Globus pallidus (tissue), 1 donor: ENCODE measurements around the gene TCF25.

Source experiments
- DNase-seq: peaks from one replicate; pipeline ENCODE4 v3.0.0-alpha.2; 2015; ENCODE audit warnings: low spot score

The TCF25 gene

DNA sequence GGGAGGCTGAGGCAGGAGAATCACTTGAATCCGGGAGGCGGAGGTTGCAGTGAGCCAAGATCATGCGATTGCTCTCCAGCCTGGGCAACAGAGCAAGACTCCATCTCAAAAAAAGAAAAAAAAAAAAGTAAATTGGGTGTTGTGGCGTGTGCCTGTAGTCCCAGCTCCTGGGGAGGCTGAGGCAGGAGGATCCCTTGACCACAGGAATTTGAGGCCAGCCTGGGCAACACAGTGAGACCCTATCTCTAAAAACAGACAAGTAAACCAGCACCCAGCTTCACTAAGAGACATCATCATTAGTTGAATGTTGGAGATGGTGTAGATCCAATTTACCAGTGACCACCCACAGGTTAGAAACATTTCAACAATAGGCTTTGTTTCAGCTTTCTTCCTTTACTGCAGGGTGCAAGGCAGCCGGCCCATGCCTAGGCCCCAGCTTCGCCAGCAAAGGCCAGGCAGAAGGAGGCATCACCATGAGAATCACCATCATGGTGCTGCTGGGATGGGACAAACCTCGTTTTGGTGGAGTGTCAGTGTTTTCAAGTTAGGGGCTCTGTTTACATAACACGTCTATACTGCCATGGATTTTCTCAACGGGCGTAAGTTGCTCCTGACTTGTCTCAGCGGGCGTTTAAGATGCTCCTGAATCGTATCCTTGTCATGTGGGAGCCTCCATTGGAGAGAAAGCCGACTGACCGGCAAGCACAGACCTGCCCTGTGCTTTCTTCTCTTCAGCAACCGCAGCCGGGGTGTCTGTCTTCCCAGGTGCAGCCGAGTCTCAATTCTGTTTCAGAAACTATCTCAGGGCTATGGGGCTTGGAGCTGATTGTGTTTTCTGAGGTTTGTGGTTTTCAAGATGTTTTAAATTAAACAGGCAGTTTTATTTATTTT is 7.3 kb downstream of the TCF25 start:
- no peak for DNase-seq

DNA sequence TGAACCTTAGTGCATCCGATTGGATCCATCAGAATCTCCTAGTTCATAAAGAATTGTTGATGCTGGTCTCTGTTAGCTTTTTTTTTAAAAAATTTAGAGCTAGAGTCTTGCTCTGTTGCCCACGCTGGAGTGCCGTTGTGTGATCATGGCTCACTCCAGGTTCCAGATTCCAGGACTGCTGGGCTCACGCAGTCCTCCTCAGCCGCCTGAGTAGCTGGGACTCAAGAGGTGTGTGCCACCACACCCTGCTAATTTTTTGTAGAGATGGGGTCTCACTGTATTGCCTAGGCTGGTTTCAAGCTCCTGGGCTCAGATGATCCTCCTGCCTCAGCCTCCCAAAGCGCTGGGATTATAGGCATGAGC is 8.0 kb downstream of the TCF25 start:
- no peak for DNase-seq

DNA sequence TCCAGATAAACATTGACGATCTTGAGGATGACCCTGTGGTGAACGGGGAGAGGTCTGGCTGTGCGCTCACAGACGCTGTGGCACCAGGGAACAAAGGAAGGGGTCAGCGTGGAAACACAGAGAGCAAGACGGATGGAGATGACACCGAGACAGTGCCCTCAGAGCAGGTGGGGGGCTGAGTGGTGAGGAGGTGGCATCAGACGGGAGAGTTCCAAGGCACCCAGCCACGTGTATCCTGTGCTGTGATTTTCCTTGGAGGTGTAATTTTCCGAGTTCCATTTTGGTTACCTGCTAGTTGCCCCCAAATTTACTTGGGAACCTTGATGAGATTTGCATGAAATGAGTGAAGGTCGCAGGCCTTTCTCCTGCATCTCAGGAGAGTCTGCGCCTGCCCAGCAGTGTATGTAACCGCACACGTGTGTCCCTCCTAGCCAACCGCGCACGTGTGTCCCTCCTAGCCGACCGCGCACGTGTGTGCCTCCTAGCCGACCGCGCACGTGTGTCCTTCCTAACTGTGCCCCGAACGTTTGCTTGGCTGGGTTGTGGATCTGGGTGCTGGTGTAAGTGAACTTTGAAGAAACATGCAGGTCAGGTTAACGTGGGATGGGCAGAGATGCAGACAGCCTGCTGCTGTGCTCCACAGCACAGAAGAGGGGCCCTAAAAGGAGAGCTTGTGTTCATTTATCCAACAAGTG is 10.1 kb downstream of the TCF25 start:
- DNase-seq, result no peak

DNA sequence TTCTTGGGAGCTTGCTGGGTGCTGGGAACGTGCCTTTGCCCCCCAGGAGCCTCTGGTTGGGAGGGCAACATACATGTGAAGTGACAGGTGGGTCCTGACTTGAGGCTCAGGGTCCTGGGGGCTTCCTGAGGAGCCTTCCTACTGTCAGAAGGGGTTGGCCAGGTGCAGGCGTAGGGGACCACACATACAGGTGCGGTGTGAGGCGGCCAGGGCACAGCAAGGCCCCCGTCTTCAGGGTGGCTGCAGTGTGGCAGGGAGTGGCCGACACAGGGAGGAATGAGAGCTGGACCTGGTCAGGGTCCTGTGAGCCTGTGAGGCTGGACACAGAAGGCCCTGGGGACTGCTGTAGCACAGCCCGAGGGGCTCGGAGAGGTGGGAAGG is 10.6 kb downstream of the TCF25 start:
- no peak for DNase-seq

DNA sequence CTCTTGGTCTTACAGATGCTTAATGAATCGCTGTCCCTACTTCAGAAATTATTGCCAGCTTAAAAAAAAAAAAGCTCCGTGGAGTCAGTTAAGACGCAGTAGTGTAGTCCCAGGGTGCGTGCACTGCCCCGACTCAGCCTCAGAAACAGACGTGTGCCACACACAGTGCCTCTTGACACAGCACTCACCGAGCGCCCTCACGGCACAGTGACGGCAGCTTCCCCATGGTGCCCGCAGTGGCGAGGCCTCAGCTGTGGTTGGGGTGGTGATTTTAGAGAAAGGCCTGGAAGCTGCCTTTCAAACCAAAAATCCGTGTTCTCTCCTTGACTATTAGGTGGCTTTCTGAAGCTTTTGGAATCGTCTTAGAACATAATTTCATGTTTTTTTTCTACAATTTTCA is 13.9 kb downstream of the TCF25 start:
- DNase-seq, result no peak

GRCh38 chr16:89890200-89890599 is 16.8 kb downstream of the TCF25 start:
- DNase-seq, result no peak

- no peak for DNase-seq
Observed at GRCh38 chr16:89890886-89891657, 17.7 kb downstream of the TCF25 start.

DNA sequence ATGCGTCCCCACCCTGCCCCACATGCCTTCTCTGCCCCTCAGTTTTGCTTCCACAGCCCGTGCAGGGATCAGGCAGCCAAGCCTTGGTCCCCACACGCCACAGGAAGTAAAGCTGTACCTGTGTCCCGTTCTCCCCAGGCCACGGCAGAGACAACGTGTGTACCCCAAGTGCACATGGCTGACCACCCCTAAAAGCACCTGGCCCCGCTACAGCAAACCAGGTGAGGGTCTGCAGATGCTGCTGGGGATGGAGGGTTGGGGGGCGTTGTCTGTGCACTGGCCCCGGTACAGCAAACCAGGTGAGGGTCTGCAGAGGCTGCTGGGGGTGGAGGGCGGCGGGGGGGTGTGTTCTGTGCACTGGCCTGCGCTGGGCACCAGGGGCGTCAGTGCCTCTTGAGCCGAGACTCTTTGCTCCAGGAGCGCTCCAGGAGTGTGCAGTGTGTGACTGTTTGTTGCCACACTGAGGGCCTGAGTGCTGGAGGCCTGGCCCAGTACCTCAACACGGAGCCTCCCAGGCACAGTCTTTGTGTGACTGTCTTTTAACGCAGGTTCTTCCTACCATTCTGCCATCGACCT is 18.8 kb downstream of the TCF25 start:
- DNase-seq, result no peak

GRCh38 chr16:89892635-89893034 is 19.2 kb downstream of the TCF25 start:
- DNase-seq, result no peak

DNA sequence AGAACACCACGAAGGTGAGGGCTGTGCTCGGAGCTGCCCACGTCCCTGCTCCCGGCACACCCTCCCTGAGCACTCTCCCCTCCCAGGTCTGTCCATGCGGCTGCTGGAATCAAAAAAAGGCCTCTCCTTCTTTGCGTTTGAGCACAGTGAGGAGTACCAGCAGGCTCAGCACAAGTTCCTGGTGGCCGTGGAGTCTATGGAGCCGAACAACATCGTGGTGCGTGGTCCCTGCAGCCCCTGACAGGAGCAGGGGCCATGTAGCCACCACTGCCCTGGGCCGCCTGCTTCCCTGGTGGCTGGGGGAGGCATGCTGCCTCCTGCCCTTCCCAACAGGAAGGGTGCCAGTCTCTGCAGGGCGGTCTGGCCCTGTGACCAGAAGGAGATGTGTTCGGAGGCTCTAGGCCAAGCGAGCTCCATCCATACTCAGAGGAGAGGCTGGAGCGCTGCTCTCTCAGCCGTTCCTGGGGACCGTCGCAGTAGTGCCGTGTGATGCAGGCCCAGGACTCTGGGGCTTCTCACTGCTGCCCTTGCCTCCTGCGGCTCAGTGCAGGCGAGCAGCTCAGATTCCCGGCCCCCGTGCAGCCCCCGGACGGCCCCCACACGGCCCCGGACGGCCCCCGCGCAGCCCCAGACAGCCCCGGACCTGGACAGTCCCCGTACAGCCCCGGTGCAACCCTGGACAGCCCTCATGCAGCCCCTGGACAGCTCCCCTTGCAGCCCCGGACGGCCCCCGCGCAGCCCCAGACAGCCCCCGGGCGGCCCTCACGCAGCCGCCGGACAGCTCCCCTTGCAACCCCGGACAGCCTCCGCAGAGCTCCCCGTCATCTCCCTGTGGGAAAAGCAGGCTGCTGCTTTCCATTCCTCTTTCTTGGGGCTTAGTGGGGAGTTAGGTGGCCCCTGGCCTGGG is 20.5 kb downstream of the TCF25 start:
- no peak for DNase-seq

GRCh38 chr16:89895482-89896250 is 22.3 kb downstream of the TCF25 start:
- no peak for DNase-seq

DNA sequence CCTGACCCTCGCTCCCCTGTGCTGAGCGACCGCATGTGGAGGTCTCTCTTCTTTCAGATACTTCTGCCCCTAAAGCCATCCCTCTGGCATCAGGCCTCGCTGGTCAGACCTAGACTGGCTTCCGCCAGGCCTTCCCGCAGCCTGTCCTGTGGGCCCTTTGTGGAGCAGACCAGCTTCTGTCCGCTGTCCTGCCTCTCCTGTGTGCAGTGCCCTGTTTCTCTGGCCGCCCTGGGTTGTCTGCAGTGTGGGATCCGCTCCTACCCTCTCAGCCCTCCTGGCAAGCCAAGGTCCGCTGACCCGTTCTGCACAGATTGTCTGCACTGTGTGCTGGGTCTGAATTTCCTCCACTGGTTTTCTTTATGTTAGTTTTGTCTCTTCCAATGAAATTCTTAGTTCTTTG is 23.8 kb downstream of the TCF25 start:
- DNase-seq, result no peak

- DNase-seq, result no peak
Observed at GRCh38 chr16:89898201-89898967, 25.0 kb downstream of the TCF25 start.

GRCh38 chr16:89899879-89900481 is 26.6 kb downstream of the TCF25 start:
- no peak for DNase-seq

DNA sequence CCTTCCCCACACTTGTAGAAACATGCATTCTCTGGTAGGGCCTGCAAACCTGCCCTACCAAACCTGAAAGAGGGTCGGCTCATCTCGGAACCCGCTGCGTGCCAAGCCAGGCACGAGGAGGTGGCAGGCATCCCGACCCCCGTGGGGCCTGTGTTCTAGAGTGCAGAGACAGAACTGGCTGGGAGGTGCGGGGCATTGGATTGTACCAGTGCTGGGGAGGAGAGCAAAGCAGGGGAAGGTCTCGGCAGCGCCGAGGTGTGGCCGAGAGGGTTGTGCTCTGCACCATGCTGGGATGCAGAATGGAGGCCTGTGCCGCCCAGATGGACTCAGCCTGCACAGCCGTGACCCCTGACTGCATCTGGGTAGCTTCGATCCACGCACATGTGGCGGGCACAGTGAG is 27.5 kb downstream of the TCF25 start:
- no peak for DNase-seq

DNA sequence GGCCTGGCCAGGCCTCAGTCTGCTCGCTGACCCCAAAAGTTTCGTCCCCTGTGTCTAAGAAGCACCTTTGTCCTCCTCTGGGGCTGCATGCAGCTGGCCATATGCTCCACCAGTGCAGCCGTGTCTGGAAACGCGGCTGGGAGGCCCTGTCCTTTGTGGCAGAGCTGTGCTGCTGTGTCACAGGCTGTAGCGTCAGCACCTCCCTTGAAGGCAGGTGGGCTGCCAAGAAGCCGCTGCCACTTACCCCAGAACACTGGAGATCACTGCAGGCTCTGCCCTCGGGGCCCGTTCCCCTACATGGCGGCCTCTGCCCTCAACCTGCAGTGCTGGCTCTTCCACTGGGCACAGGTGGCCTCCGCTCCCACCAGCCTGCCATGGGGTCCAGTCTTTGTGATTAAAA is 29.6 kb downstream of the TCF25 start:
- no peak for DNase-seq

- no peak for DNase-seq
Observed at GRCh38 chr16:89903908-89904515, 30.6 kb downstream of the TCF25 start.

- no peak for DNase-seq
Observed at GRCh38 chr16:89904606-89905510, 31.5 kb downstream of the TCF25 start.
